H7 (cell line): Measurements from ENCODE around the gene KLF18. TPM values are rescaled to one million over a fixed set of nuclear protein-coding genes. Genes with fewer than 3 reads are reported as not detected.
"Not testable (repeated sequence)": the region's sequence is repeated elsewhere in the genome, so short reads cannot be mapped to it uniquely, and the experiment has no call there.

Experiments used
- DNase-seq: peaks from one replicate; pipeline ENCODE4 v3.0.0; 2012
- H3K27me3 ChIP-seq: 2 replicates; pipeline ENCODE4 v1.6.0; 2011; ENCODE audit warnings: mild to moderate bottlenecking, low read length; ENCODE audit not compliant: control insufficient read depth, insufficient read depth
- H3K36me3 ChIP-seq: replicated peaks from 2 replicates; pipeline ENCODE4 v1.5.1; 2011; ENCODE audit warnings: low read length; ENCODE audit not compliant: control insufficient read depth, insufficient read depth
- H3K4me3 ChIP-seq: 2 replicates; pipeline ENCODE4 v1.5.1; 2011; ENCODE audit warnings: low read depth, mild to moderate bottlenecking, control low read depth, low read length, moderate library complexity; ENCODE audit not compliant: insufficient read depth
- total RNA-seq: library from RNA; depleted of rRNA; stranded (reverse); fragments of >200 nt; shearing (Covaris generic); gene quantifications from 2 replicates; pipeline ENCODE4 v1.2.3, GENCODE V29; 2014

KLF18 gene
- total RNA-seq, 1 experiment from 2014 or later: 0.03 TPM

- not testable (repeated sequence) for H3K36me3 ChIP-seq, H3K4me3 ChIP-seq, DNase-seq, H3K27me3 ChIP-seq
These were observed 1.9 kb downstream of the KLF18 start for GRCh38 chr1:44139565-44139964.

GRCh38 chr1:44138239-44138638 lies 3.2 kb downstream of the KLF18 start:
- Histone ChIP-seq H3K36me3 (no peaks in the 10 kb centered on the region), H3K27me3 (no peaks in the 10 kb centered on the region; the same call in 1 of the 2 replicates), H3K4me3 (no peak overlapping the region)
- DNase-seq: no peak

- Histone ChIP-seq H3K36me3 (no peaks in the 10 kb centered on the region), H3K4me3 (no peak overlapping the region), H3K27me3 (no peaks in the 10 kb centered on the region)
- no peak for DNase-seq
These were observed 5.5 kb downstream of the KLF18 start for GRCh38 chr1:44135886-44136285.

GRCh38 chr1:44134071-44134920 lies 7.1 kb downstream of the KLF18 start:
- Histone ChIP-seq H3K27me3 (no peaks in the 10 kb centered on the region), H3K4me3 (no peak overlapping the region), H3K36me3 (no peaks in the 10 kb centered on the region)
- DNase-seq: no peak

- DNase-seq: no peak
- H3K36me3 ChIP-seq: no peaks in the 10 kb centered on the region
- no peaks in the 10 kb centered on the region for H3K27me3 ChIP-seq
- no peak overlapping the region for H3K4me3 ChIP-seq
These were observed 10.0 kb downstream of the KLF18 start for GRCh38 chr1:44131411-44131810.

- H3K36me3 ChIP-seq: no peaks in the 10 kb centered on the region
- DNase-seq: no peak
- H3K4me3 ChIP-seq: no peak overlapping the region
- no peaks in the 10 kb centered on the region for H3K27me3 ChIP-seq
These were observed 11.6 kb downstream of the KLF18 start for GRCh38 chr1:44129616-44130500.

DNA sequence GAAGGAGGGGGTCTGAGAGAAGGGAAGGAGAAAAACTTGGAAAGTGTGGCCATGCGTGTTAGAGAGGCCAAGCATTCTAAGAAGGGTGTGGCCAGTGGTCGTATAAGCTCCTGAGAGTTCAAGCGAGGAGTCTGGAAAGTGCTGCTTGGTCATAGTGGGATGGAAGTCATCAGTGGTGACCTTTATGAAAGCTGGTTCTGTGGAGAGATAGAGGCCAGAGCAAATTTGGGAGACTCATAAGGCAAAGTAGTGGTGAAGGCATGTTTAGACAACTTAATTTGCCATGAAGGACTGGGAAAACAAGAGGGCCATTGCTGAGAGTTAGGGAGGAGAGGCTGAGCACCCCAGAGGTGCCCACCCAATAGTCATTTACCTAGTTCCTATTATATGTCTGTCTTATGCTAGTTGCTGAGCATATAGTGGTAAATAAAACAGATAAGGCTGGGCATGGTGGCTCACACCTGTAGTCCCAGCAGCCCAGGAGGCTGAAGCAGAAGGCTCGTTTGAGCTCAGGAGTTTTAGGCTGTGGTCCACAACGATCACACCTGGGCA lies 21.0 kb downstream of the KLF18 start:
- no peaks in the 10 kb centered on the region for H3K36me3 ChIP-seq
- DNase-seq: no peak
- H3K27me3 ChIP-seq: no peaks in the 10 kb centered on the region
- H3K4me3 ChIP-seq: no peak overlapping the region

- H3K27me3 ChIP-seq: no peaks in the 10 kb centered on the region
- H3K4me3 ChIP-seq: no peak overlapping the region
- DNase-seq: peak; percentile 55
- no peaks in the 10 kb centered on the region for H3K36me3 ChIP-seq
These were observed 21.9 kb downstream of the KLF18 start for GRCh38 chr1:44119525-44119924.

GRCh38 chr1:44118682-44119081 lies 22.7 kb downstream of the KLF18 start, which contains the start of gene KLF17:
Gene KLF17 (plus strand): TSS chr1:44118821. CDS start chr1:44118908, 87 bp downstream.
- no peaks in the 10 kb centered on the region for H3K36me3 ChIP-seq
- no peak within 1 kb of the TSS for H3K4me3 ChIP-seq
- DNase-seq: peak; percentile 49
- H3K27me3 ChIP-seq: no peaks in the 10 kb centered on the region

GRCh38 chr1:44117272-44117671 lies 24.2 kb downstream of the KLF18 start:
- H3K36me3 ChIP-seq, H3K4me3 ChIP-seq, H3K27me3 ChIP-seq, DNase-seq: not testable (repeated sequence)

DNA sequence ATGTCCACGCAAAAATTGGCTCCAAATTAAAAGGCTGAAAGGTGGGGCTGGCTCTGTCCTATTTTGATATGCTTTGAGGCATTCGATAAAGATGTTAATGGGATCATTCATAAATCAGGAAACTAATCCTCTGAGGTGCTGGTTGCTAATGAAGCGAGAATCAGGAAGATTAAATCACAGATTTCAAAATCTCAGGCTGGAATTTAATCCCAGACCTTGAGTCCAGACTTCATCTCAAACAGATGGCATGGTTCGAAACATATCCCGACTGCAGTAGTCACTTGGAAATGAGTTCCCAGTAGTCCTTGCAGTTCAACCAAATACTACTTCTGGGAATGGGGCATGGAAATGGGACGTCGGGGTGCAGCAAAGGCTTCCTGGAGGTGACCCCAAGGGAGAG lies 27.3 kb downstream of the KLF18 start:
- Histone ChIP-seq H3K4me3 (no peak overlapping the region), H3K27me3 (no peaks in the 10 kb centered on the region), H3K36me3 (no peaks in the 10 kb centered on the region)
- no peak for DNase-seq

GRCh38 chr1:44113095-44113609 lies 28.3 kb downstream of the KLF18 start:
- DNase-seq: no peak
- no peaks in the 10 kb centered on the region for H3K27me3 ChIP-seq
- H3K36me3 ChIP-seq: no peaks in the 10 kb centered on the region
- H3K4me3 ChIP-seq: no peak overlapping the region

DNA sequence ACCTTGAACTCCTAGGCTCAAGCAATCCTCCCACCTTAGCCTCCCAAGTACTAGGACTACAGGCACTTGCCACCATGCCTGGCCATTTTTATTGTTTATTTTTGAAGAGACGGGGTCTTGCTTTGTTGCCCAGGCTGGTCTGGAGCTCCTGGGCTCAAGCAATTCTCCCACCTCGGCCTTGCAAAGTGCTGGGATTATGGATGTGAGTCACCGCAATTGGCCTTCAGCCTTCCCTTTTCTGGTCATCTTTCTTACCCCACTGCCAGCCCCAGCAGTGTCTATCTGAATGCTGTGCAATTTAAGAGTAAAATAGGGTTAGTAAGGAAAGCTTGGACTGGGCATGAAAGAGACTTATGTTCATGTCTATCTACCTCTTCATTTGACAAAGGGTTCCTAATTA lies 28.9 kb downstream of the KLF18 start:
- Histone ChIP-seq H3K27me3 (no peaks in the 10 kb centered on the region), H3K4me3 (no peak overlapping the region), H3K36me3 (no peaks in the 10 kb centered on the region)
- no peak for DNase-seq

DNA sequence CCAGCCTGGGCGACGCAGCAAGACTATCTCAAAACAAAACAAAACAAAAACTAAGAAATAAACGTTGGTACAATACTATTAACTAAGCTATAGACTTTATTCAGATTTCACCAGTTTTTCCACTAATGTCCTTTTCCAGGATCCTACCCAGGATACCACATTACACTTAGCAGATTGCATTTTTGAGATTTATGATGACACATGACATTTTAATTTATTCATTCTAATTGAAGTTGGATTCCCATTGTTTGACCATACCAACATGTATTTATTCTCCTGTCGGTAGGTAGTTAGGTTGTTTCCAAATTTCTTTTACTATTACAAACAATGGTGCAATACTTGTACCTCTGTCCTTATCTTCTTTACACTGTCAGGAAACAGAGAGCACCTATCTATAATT lies 29.6 kb downstream of the KLF18 start:
- no peaks in the 10 kb centered on the region for H3K27me3 ChIP-seq
- DNase-seq: no peak
- H3K36me3 ChIP-seq: no peaks in the 10 kb centered on the region
- no peak overlapping the region for H3K4me3 ChIP-seq
